Inflammatory macrophage treated with lipopolysaccharide for 1 hour (primary cell): Measurements from ENCODE around the gene MYO9A.

ENCODE experiments used
- DNase-seq, 2 donors: peaks; one replicate each; pipeline ENCODE4 v3.0.0-alpha.2; 2020 to 2022

Gene MYO9A

DNA sequence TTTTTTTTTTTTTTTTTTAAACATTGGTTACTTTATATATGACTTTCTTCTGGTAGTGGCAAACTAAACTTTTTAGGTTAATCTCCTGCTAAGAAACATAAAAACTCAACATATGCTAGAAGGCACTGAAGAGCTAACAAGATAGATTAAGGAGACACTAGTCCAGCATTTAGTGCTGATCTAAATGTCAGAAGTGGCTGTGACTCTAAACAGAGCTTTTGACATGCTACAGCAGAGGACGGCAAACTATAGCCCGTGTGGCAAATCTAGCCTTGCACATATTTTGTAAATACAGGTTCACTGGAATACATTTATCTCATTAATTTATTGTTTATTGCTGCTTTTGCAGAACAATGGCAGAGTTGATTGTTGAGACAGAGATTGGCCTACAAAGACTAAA lies 287.0 kb downstream of the MYO9A start:
- DNase-seq: no peak

GRCh38 chr15:71826196-71826595 lies 291.8 kb downstream of the MYO9A start:
- DNase-seq: no peak

- DNase-seq: no peak
Measured at GRCh38 chr15:71825021-71825730, 292.8 kb downstream of the MYO9A start.

GRCh38 chr15:71823801-71824200 lies 294.1 kb downstream of the MYO9A start:
- DNase-seq: no peak

- no peak for DNase-seq
Measured at GRCh38 chr15:71822890-71823630, 294.9 kb downstream of the MYO9A start.

GRCh38 chr15:71821547-71822129 lies 296.3 kb downstream of the MYO9A start:
- DNase-seq: no peak

- no peak for DNase-seq
Measured at GRCh38 chr15:71820127-71820526, 297.8 kb downstream of the MYO9A start.

DNA sequence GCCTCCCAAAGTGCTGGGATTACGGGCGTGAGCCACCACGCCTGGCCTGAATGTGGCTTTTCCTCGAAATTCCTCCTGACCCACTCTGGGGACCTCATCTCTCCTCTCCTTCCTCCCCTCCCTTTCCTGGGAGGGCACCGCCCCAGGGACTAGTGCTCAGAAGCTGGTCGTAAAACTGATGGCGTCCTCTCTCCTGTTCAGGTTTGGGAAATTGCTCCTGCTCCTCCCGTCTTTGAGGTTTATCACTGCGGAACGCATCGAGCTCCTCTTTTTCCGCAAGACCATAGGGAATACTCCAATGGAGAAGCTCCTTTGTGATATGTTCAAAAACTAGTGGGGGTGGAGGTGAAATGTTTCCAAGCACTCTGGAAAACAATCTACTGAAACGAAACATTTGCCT lies 300.6 kb downstream of the MYO9A start:
- no peak for DNase-seq

- no peak for DNase-seq
Measured at GRCh38 chr15:71815301-71815700, 302.6 kb downstream of the MYO9A start.

GRCh38 chr15:71813723-71814470 lies 304.1 kb downstream of the MYO9A start:
- DNase-seq: no peak

DNA sequence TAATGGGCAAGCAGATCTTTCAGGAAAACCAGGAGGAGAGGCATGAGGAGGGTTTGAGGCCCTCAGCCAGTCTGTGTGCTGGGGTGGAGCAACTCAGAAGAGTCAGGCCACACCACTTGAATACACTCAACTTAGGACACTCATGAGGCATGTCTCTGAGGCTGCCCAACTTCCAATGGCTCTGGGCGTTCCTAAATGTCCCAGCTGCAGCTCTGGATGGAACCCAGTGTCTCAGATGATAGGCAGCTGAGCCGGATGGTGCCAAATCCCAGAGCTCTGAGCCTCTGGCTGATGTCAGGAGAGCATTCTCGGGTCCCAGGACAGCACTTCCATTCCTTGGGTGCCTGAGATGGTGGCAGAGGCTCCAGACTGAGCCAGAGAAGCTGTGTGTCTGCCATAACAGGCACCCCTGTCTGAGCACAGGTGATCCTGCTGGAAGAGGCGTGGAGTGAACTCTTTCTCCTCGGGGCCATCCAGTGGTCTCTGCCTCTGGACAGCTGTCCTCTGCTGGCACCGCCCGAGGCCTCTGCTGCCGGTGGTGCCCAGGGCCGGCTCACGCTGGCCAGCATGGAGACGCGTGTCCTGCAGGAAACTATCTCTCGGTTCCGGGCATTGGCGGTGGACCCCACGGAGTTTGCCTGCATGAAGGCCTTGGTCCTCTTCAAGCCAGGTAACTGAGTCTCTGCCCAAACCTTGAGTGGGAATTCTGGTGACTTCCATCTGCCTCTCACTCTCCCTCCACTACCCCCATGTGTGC lies 304.8 kb downstream of the MYO9A start:
- DNase-seq: no peak

- DNase-seq: no peak
Measured at GRCh38 chr15:71811752-71812735, 305.9 kb downstream of the MYO9A start.

GRCh38 chr15:71811036-71811736 lies 306.8 kb downstream of the MYO9A start:
- no peak for DNase-seq

DNA sequence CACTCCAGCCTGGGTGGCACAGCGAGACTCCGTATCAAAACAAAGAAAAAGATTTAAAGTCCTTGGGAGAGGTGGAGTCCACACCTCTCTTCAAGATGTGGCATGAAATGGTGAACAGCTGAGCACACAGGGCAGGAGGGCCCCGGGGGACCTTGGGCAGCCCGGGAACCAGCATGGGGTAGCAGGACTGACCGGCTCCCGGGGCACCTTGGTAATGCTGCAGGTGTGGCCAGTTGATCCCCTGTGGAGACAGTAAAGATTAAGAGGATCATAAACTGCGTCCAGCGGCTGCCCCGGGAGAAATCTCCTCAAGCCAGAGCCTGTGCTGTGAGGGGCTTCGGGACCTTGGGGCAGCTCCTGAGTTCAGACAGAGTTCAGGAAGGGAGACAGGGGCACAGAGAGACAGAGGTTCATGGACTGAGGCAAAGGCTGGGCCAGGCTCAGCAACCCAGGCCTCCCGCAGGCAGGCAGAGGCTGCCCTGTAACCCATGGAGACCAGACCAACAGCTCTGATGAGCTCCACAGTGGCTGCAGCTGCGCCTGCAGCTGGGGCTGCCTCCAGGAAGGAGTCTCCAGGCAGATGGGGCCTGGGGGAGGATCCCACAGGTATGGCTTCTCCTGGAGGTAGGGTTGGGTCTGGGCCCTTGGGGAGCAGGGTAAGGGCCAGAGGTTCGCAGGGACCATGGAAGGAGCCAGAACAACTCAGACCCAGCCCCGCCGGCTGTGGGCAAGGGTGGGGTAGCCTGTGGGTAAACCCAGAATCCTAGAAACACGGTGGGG lies 307.5 kb downstream of the MYO9A start, which contains the start of gene NR2E3:
NR2E3 (plus strand) TSS at position 299 of the 780 bp plus-strand sequence; CDS start at position 489, 190 bp downstream.
- no peak for DNase-seq

DNA sequence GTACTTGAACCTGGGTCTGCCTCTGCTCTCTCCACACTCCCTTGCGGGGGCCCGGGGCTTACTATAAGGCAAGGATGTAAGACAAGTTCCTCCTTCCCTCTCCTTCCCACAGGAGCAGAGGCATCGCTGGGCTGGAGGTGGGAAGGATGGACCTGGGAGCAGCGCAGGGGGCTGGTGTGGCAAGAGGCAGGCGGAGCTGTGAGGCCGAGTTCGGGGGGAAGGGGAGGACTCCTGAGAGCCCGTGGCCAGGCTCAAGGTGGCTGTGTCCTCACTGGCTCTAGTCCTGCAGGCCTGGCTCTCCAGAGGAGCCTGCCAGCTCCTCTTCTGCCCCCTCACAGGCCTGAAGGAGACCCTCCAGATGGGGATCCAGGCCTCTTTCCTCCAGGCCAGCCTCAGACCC lies 308.6 kb downstream of the MYO9A start:
- DNase-seq: no peak

- DNase-seq: no peak
Measured at GRCh38 chr15:71808311-71809020, 309.5 kb downstream of the MYO9A start.

DNA sequence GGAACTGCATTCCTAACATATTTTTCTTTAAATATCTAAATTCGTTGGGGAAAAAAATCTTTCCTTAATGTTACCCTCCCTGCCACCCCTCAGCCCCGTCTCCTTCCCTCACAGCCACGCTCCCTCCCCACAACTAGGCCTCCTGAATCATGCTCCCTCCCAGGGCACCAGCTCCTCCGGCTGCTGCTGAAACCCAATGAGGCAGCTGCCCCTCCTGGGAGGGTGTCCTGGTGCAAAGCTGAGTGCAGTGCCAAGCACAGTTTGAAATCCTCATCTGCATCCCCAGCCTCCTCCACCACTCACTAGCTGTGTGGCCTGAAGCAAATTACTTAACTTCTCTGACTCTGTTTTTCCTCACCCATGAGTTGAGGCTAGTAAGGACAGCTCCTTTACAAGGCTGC lies 310.3 kb downstream of the MYO9A start:
- no peak for DNase-seq

GRCh38 chr15:71807125-71807629 lies 310.8 kb downstream of the MYO9A start:
- DNase-seq: no peak

GRCh38 chr15:71806452-71806931 lies 311.5 kb downstream of the MYO9A start:
- DNase-seq: no peak
